ENCODE results near the gene PMF1.
"Not testable (repeated sequence)": the region's sequence is repeated elsewhere in the genome, so short reads cannot be mapped to it uniquely, and the experiment has no call there.

Gene PMF1

DNA sequence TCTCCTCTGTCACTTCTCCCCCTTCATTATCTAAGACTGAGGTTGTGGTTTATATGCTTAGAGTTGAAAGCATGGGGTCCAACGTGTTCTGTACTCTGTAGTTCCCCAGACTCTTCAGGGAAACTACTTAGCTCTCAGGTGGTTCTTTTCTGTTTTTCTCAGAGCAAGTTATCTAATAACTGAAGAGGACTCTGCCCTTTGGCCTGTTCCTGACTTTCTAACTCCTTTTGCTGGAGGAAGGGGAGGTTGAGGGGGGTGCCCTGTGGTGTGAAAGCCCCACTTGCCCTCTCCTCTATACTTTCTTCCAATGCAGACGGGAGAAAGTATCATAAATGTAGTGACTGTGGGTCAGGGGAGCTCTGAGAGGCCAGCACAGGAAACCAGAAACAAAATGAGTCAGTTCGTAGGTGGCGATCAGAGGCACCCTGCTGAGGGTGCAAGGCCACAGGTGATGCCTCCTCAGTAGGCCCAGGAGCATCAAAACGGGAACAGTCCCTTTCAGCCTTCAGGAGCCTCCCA is 13.9 kb upstream of the PMF1 start:
- DNase-seq = no peak

DNA sequence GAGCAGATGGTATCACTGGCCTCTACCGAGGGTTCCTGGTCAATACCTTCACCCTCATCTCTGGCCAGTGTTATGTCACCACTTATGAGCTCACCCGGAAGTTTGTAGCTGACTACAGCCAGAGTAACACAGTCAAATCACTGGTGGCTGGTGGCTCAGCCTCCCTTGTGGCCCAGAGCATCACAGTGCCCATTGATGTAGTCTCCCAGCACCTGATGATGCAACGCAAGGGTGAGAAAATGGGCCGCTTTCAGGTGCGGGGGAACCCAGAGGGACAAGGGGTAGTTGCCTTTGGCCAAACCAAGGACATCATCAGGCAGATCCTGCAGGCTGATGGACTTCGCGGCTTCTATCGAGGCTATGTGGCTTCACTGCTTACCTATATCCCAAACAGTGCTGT is 12.8 kb upstream of the PMF1 start:
- no peak for DNase-seq

DNA sequence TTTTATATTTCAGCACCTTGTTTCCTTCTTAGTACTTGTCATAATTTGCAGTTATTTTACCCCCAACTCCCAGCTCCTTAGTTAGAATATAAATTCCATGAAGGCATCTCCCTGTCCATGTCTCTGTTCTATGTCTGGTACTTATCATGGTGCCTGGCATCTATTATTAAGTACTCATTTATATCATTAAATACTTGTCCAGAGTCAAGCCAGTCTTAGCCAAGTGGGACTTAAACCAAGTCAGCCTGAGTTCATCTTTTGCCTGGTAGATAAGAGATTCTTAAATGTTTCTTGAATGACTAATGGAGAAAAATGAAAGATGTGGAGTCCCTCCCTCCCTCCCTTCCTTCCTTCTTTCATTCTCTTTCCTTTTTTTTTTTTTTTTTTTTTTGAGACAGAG is 9.5 kb upstream of the PMF1 start:
- DNase-seq = no peak

- DNase-seq = no peak
Measured at GRCh38 chr1:156204686-156205085, 8.1 kb upstream of the PMF1 start.

GRCh38 chr1:156211243-156211642 is 1.6 kb upstream of the PMF1 start:
- no peak for DNase-seq

GRCh38 chr1:156212130-156212529 is 677 bp upstream of the PMF1 start:
- DNase-seq = no peak

- DNase-seq = no peak
Measured at GRCh38 chr1:156213644-156213966, 798 bp downstream of the PMF1 start.

- no peak for DNase-seq
Measured at GRCh38 chr1:156214024-156214748, 1.4 kb downstream of the PMF1 start.

DNA sequence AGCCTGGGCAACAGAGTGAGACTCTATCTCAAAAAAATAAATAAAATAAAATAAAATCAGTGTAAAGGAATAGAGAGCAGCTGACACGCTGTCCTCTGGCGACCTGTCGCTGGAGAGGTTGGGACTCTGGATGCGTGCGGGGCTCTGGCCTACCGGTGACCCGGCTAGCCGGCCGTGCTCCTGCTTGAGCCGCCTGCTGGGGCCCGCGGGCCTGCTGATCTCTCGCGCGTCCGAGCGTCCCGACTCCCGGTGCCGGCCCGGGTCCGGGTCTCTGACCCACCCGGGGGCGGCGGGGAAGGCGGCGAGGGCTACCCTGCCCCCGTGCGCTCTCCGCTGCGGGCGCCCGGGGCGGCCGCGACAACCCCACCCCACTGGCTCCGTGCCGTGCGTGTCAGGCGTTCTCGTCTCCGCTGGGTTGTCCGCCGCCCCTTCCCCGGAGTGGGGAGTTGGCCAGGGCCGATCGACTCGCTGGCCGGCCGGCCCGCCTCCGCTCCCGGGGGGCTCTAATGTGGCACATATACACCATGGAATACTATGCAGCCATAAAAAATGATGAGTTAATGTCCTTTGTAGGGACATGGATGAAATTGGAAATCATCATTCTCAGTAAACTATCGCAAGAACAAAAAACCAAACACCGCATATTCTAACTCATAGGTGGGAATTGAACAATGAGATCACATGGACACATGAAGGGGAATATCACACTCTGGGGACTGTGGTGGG is 3.7 kb downstream of the PMF1 start:
- DNase-seq = not testable (repeated sequence)

- peak; percentile 62 for DNase-seq
Measured at GRCh38 chr1:156217871-156218270, 5.1 kb downstream of the PMF1 start.

- no peak for DNase-seq
Measured at GRCh38 chr1:156220226-156220625, 7.4 kb downstream of the PMF1 start.

GRCh38 chr1:156221986-156222692 is 9.3 kb downstream of the PMF1 start:
- DNase-seq = no peak

DNA sequence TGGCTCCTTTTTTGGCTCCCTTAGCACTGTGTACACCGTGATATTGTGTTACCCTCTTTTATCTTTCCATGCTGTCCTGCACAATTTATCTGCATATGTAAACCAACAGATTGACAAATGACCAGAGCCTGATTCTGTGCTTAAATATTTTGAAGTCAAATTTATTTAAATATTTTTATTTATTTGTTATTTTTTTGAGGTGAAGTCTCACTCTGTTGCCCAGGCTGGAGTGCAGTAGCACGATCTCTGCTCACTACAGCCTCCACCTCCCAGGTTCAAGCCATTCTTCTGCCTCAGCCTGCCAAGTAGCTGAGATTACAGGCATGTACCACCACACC is 12.8 kb downstream of the PMF1 start:
- DNase-seq = no peak

DNA sequence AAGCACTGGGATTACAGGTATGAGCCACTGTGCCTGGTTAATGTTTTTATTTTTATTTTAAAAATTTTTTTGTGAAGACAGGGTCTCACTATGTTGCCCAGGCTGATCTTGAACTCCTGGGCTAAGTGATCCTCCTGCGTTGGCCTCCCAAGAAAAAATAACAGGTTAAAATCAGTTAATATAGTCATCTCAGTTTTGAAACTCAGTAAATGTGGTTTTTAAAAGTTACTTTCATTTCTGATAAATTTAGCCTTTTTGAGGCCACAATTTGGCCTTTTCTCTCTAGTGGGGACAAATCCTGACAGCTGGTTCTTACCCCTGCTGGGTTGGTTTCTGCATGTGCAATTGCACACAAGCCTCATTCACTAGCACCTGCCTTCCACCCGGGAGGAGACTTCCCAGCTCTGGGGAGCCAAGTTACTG is 13.3 kb downstream of the PMF1 start:
- no peak for DNase-seq

- no peak for DNase-seq
Measured at GRCh38 chr1:156226782-156227181, 14.0 kb downstream of the PMF1 start.

DNA sequence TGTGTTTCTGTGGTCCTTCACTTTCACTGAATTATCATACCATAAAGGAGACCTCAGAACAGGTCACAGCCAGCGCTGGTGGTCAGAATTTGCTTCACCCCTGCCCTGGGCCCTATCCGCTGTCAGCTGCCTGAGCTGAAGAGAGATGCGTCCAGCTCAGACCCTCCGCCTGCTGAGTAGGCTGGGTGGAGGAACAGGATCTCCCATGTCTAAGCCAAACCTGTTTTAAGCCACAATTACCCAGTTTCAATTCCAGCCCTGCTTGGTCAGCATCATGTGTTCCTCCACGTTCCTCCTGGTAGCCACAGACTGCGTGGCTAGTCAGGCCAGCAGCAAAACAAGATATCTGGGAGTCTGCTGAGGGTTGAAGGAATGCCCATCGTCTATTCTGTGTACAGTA is 15.7 kb downstream of the PMF1 start:
- no peak for DNase-seq

GRCh38 chr1:156229809-156230472 is 17.1 kb downstream of the PMF1 start:
- DNase-seq = no peak

GRCh38 chr1:156230473-156230837 is 17.6 kb downstream of the PMF1 start:
- DNase-seq = no peak

DNA sequence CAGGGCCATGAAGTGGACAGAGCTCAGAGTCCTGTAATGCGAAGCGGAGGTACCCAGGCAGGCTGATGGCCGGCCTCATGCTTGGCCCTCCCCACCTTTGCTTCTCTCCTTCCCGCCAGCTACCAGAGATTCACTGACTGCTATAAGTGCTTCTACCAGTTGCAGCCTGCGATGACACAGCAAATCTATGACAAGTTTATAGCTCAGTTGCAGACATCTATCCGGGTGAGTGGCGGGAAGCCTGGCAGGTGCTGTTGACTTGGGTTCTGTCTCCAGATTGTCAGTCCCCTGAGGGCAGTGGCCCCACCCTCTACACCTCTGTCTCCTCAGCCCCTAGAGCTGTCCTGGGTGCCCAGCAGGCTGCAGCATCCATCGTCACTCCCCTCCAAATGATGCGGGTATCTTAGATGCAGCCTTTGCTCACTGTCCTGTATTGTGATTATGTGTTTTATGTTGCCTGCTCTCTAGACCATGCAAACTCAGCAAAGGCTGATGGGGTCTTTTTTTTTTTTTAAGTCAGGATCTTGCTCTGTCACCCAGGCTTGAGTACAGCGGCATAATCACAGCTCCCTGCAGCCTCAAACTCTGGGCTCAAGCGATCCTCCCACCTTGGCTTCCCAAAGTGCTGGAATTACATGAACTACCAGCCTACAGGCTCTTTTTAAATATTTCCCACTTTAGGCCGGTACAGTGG is 19.5 kb downstream of the PMF1 start:
- DNase-seq = no peak

DNA sequence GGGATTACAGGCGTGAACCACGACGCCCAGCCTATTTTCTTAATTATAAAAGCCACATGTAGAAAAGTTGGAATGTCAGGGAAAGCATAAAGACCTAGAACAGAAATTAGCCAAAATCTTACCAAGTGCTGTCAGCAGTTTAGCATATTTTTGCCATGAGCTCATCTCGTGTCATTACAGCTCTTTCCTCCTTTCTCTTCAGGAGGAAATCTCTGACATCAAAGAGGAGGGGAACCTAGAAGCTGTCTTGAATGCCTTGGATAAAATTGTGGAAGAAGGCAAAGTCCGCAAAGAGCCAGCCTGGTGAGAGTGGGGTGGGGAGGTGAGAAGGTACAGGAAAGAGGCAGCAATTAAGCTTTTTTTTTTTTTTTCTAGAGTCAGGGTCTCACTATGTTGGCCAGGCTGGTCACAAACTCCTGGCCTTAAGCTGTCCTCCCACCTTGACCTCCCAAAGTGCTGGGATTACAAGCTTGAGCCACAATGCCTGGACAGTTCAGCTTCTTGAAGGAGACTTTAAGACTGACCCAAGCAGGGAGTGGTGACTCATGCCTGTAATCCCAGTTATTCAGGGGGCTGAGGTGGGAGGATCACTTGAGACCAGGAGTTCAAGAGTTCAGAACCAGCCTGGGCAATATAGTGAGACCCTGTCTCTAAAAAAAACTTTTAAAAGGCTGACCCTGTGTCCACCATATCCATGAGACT is 20.8 kb downstream of the PMF1 start:
- DNase-seq = no peak

DNA sequence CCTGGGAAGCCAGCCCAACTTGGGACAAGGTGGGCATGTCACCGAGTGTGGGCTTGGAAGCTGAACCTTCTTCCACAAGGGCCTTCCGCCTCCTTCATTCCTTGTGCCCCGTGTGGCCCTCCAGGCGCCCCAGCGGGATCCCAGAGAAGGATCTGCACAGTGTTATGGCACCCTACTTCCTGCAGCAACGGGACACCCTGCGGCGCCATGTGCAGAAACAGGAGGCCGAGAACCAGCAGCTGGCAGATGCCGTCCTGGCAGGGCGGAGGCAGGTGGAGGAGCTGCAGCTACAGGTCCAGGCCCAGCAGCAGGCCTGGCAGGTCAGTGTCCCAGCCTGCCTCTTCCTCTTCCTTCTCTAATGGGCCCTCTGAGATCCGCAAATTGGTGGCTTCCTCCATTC is 23.4 kb downstream of the PMF1 start:
- DNase-seq = no peak

DNA sequence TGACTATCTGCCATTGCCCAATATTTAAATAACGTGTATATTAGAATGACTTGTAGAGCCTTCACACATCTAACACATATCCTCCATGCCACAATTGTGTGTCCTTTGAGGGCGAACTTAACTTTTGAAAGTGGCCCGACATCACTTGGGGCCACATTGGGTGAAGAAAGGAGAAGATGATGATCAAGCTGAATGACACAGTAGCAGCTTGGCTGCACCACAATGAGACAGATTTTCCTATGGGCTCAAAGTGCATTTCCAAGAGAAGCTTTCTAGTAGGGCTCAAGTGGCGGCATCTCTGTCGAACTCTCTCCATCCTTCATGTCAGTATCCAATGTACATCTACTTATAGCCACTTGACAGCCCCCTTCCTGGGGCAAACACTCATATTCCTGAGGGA is 25.4 kb downstream of the PMF1 start:
- DNase-seq = no peak

Data from 8988T (cell line).